Uterine smooth muscle cell (primary cell): ENCODE results near the gene EPS8. TPM values are rescaled to one million over a fixed set of nuclear protein-coding genes. Genes with fewer than 3 reads are reported as not detected.

ENCODE experiments used
- total RNA-seq: library from RNA; depleted of rRNA; stranded (reverse); fragments of >200 nt; gene quantifications from 2 replicates; pipeline ENCODE4 v1.2.3, GENCODE V29; 2014

Gene EPS8
- 141 and 156 TPM in 2 replicates for total RNA-seq

DNA sequence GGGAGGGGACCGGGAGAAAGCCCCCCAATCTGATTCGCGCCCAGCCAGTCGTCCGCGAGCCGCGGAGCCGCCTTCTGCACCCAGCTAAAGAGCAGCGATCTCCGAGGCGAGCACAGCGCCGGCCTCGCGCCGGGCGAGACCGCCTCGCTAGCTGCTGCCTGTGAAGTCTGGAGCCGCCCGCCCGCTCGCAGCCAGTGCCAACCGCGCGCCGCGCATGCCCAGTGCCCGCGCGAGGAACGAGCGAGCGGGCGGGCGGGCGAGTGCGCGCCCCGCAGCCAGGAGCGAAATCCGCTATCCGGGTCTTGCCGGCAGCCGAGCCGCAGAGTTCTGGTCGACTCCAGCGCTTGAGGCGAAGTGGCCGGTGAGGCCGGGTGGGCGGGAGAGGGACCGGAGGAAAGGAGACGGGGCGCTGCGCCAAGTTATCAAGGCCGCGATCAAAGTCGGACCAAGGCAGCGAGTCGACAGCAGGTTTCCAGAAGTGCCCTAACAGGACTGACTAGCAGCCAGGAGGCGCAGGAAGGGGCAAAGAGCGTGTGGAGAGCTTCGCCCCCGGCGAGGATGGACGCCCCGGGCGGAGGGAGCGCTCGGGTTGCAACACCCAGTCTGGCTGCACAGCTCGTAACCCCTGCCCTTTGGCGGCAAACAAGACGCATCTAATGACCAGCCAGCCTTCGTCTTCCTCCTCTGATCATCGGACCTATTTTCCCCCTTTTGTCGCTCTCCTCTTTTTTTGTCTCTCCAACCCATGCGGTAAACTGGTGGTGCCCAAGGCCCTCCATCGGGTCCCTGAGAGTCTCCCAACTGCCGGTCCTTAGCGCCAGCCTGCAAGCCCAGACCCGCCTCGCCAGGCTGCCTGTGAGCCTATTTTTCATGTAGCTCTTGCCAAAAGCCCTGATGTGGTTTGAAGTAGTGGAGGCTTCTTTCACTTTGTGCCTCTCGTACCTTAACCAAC lies at the start of gene EPS8:
Gene EPS8, minus strand, starts transcription at position 169 of the 952 bp plus-strand sequence. CDS start 106,437 bp downstream, outside the sequence.

Other genes starting within 250 kb of the EPS8 start
- 75.6 and 107 TPM in 2 replicates for gene STRAP, start 93.0 kb upstream of the EPS8 start, total RNA-seq
- gene DERA, start 121.9 kb upstream of the EPS8 start, total RNA-seq, result 45.7 and 75.0 TPM in 2 replicates